OCI-LY3 (cell line): ENCODE measurements around the gene SEMA5B.

Experiments used
- EZH2phosphoT487 ChIP-seq: fragments of 200-600 bp; shearing (Covaris generic); IDR thresholded peaks from 2 replicates; pipeline ENCODE4 v1.6.1; 2018; ENCODE audit warnings: antibody characterized with exemption, mixed run types, low read depth
- TF ChIP-seq, protein P1 (sequence below): fragments of 200-600, 300-600 bp; sonication (generic); IDR thresholded peaks from 2 replicates; pipeline ENCODE4 v1.5.1; 2014; ENCODE audit warnings: antibody characterized with exemption, low read length, low read depth

DNA sequence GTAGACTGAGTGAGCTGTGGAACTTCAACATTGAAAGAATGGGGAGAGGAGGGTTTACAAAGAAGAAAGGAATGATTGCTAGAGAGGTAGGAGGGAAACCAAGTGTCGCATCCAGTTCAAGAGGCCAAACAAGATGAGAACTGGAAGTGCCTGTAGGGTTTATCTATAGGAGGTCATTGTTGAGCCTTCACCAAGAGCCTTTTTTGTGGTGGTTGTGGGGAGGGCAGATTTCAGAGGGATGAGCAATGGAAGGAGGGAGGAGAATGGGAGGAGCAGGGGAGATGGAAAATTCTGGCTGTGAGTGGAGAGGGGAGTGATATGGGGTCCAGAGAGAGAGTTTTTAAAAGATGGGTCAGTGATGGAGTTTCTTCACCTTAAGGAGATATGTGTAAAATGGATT, 47.8 kb upstream of the SEMA5B start:
- no peak for TF ChIP-seq EZH2phosphoT487
- TF ChIP-seq, protein P1, sequence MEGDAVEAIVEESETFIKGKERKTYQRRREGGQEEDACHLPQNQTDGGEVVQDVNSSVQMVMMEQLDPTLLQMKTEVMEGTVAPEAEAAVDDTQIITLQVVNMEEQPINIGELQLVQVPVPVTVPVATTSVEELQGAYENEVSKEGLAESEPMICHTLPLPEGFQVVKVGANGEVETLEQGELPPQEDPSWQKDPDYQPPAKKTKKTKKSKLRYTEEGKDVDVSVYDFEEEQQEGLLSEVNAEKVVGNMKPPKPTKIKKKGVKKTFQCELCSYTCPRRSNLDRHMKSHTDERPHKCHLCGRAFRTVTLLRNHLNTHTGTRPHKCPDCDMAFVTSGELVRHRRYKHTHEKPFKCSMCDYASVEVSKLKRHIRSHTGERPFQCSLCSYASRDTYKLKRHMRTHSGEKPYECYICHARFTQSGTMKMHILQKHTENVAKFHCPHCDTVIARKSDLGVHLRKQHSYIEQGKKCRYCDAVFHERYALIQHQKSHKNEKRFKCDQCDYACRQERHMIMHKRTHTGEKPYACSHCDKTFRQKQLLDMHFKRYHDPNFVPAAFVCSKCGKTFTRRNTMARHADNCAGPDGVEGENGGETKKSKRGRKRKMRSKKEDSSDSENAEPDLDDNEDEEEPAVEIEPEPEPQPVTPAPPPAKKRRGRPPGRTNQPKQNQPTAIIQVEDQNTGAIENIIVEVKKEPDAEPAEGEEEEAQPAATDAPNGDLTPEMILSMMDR = no peak
